Fibroblast of pulmonary artery (primary cell): ENCODE results near the gene CLEC11A.
"Not testable (repeated sequence)": the region's sequence is repeated elsewhere in the genome, so short reads cannot be mapped to it uniquely, and the experiment has no call there.

Experiments
- DNase-seq: peaks from one replicate; pipeline ENCODE4 v3.0.0-alpha.2; 2010; ENCODE audit warnings: low read depth
- H3K4me3 ChIP-seq: replicated peaks from 2 replicates; pipeline ENCODE4 v1.5.1; 2011; ENCODE audit warnings: low read depth, mild to moderate bottlenecking, control low read depth, low read length, moderate library complexity
- CTCF ChIP-seq: IDR thresholded peaks from 2 replicates; pipeline ENCODE4 v1.5.1; 2011; ENCODE audit warnings: mild to moderate bottlenecking, control low read depth, low read length, inconsistent platforms; ENCODE audit errors: missing control alignments

The CLEC11A gene

GRCh38 chr19:50764409-50764808 is 41.2 kb downstream of the CLEC11A start:
- DNase-seq = no peak
- no peak overlapping the region for H3K4me3 ChIP-seq
- TF ChIP-seq CTCF = no peak

GRCh38 chr19:50766746-50767145 is 43.6 kb downstream of the CLEC11A start:
- not testable (repeated sequence) for H3K4me3 ChIP-seq, DNase-seq

GRCh38 chr19:50767263-50767662 is 44.1 kb downstream of the CLEC11A start:
- DNase-seq, H3K4me3 ChIP-seq: not testable (repeated sequence)

GRCh38 chr19:50768277-50768676 is 45.1 kb downstream of the CLEC11A start:
- no peak overlapping the region for H3K4me3 ChIP-seq
- no peak for TF ChIP-seq CTCF
- no peak for DNase-seq

GRCh38 chr19:50770164-50770563 is 47.0 kb downstream of the CLEC11A start, which contains the start of gene GPR32:
GPR32 (plus strand) TSS chr19:50770464; CDS start chr19:50770601, 137 bp downstream.
- DNase-seq, H3K4me3 ChIP-seq: not testable (repeated sequence)

- no peak overlapping the region for H3K4me3 ChIP-seq
- TF ChIP-seq CTCF = no peak
- no peak for DNase-seq
Measured at GRCh38 chr19:50770888-50771287, 47.7 kb downstream of the CLEC11A start.

- no peak overlapping the region for H3K4me3 ChIP-seq
- TF ChIP-seq CTCF = no peak
- peak; percentile 42 for DNase-seq
Measured at GRCh38 chr19:50772476-50772875, 49.3 kb downstream of the CLEC11A start.

- DNase-seq, H3K4me3 ChIP-seq: not testable (repeated sequence)
Measured at GRCh38 chr19:50772912-50773311, 49.7 kb downstream of the CLEC11A start.

- H3K4me3 ChIP-seq, DNase-seq: not testable (repeated sequence)
Measured at GRCh38 chr19:50773454-50773853, 50.3 kb downstream of the CLEC11A start.
